Measurements from ENCODE around the gene PTPRB.
A peak's percentile ranks its signal among the peaks of the same experiment; 100 is the strongest.

The PTPRB gene

GRCh38 chr12:70660620-70661219 is 23.5 kb upstream of the PTPRB start:
- Histone ChIP-seq H3K9me3 (replicated peaks; ENCODE audit: low read length) (no peaks in the 10 kb centered on the region), H3K9ac (ENCODE audit: low read depth, low read length) (peak overlapping the region; percentile 19), H3K4me1 (ENCODE audit: control insufficient read depth, insufficient read depth, low read length) (peaks cover 20% of the 10 kb centered on the region), H3K36me3 (ENCODE audit: insufficient read depth, low read length) (no peaks in the 10 kb centered on the region), H3K4me3 (ENCODE audit: low read length) (peak overlapping the region; percentile 18), H3K27me3 (ENCODE audit: control insufficient read depth, insufficient read depth, low read length) (no peaks in the 10 kb centered on the region), H3K4me2 (ENCODE audit: low read length) (no peak overlapping the region)

GRCh38 chr12:70660002-70660604 is 22.9 kb upstream of the PTPRB start:
- Histone ChIP-seq H3K9ac (ENCODE audit: low read depth, low read length) (peak overlapping the region; percentile 19), H3K4me1 (ENCODE audit: control insufficient read depth, insufficient read depth, low read length) (peaks cover 20% of the 10 kb centered on the region), H3K9me3 (replicated peaks; ENCODE audit: low read length) (no peaks in the 10 kb centered on the region), H3K36me3 (ENCODE audit: insufficient read depth, low read length) (no peaks in the 10 kb centered on the region), H3K4me3 (ENCODE audit: low read length) (no peak overlapping the region), H3K27me3 (ENCODE audit: control insufficient read depth, insufficient read depth, low read length) (no peaks in the 10 kb centered on the region), H3K4me2 (ENCODE audit: low read length) (no peak overlapping the region)

- H3K4me3 ChIP-seq (ENCODE audit: low read length), result no peak overlapping the region
- no peak overlapping the region for H3K4me2 ChIP-seq (ENCODE audit: low read length)
- H3K4me1 ChIP-seq (ENCODE audit: control insufficient read depth, insufficient read depth, low read length), result peaks cover 20% of the 10 kb centered on the region
- no peaks in the 10 kb centered on the region for H3K9me3 ChIP-seq (replicated peaks; ENCODE audit: low read length)
- no peaks in the 10 kb centered on the region for H3K27me3 ChIP-seq (ENCODE audit: control insufficient read depth, insufficient read depth, low read length)
- no peak overlapping the region for H3K9ac ChIP-seq (ENCODE audit: low read depth, low read length)
- H3K36me3 ChIP-seq (ENCODE audit: insufficient read depth, low read length), result no peaks in the 10 kb centered on the region
These were observed 21.9 kb upstream of the PTPRB start for GRCh38 chr12:70659077-70659606.

DNA sequence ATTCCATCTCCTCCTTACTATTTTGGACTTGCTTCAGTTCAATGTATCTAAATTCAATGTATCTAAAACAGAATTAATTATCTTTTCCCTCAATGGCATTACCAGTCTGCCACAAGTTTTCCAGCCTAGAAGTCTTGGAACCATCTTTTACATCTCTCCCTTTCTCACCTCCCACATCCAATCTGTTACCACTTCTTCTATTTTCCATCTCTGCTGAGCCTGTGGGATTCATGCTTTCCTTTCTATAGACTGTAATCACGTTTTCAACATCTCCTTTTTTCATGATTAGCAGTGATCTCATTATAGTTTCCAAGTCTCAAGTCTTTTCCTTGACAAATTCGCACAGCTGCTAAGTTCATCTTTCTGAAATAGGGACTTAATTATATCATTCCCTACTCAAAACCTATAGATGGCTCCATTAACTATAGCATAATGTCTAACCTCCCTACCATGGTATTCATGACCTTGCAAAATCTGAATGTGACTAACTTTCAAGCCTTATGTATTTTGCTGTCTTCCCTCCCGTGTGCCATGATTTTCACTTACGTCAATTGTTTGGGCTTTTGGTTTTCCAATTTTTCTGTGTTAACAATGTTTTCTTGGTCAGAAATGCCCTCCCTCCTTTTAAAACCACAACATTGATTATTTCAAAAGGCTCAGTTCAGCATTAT is 20.5 kb upstream of the PTPRB start:
- no peaks in the 10 kb centered on the region for H3K27me3 ChIP-seq (ENCODE audit: control insufficient read depth, insufficient read depth, low read length)
- H3K4me1 ChIP-seq (ENCODE audit: control insufficient read depth, insufficient read depth, low read length), result peaks cover 20% of the 10 kb centered on the region
- H3K4me3 ChIP-seq (ENCODE audit: low read length), result no peak overlapping the region
- no peak overlapping the region for H3K9ac ChIP-seq (ENCODE audit: low read depth, low read length)
- H3K9me3 ChIP-seq (replicated peaks; ENCODE audit: low read length), result no peaks in the 10 kb centered on the region
- H3K36me3 ChIP-seq (ENCODE audit: insufficient read depth, low read length), result no peaks in the 10 kb centered on the region
- no peak overlapping the region for H3K4me2 ChIP-seq (ENCODE audit: low read length)

DNA sequence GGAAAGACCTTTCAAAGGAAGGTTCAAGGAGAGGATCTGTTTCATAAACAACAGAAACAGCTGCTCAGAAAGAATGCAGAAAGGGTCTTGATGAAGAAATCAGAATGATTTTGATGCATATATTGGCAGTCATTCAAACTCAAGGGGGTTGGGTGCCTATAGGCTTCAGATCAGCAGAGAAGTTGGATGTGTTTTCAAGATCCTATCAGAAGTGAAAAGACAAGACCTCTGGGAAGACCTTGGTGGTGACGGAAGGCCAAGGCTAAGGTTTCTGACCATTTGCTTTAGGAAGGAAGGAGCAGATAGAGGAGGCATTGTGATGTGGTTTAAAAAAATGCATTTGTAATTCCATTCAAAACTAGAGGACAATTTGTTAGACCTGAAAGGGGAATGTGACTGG is 15.2 kb upstream of the PTPRB start:
- H3K4me3 ChIP-seq (ENCODE audit: low read length), result no peak overlapping the region
- H3K9ac ChIP-seq (ENCODE audit: low read depth, low read length), result no peak overlapping the region
- H3K9me3 ChIP-seq (replicated peaks; ENCODE audit: low read length), result no peaks in the 10 kb centered on the region
- H3K4me1 ChIP-seq (ENCODE audit: control insufficient read depth, insufficient read depth, low read length), result peaks cover 22% of the 10 kb centered on the region
- no peaks in the 10 kb centered on the region for H3K36me3 ChIP-seq (ENCODE audit: insufficient read depth, low read length)
- H3K27me3 ChIP-seq (ENCODE audit: control insufficient read depth, insufficient read depth, low read length), result no peaks in the 10 kb centered on the region
- no peak overlapping the region for H3K4me2 ChIP-seq (ENCODE audit: low read length)

GRCh38 chr12:70648831-70649230 is 11.6 kb upstream of the PTPRB start:
- Histone ChIP-seq H3K27me3 (ENCODE audit: control insufficient read depth, insufficient read depth, low read length) (no peaks in the 10 kb centered on the region), H3K4me2 (ENCODE audit: low read length) (peak overlapping the region; percentile 3), H3K36me3 (ENCODE audit: insufficient read depth, low read length) (no peaks in the 10 kb centered on the region), H3K4me3 (ENCODE audit: low read length) (no peak overlapping the region), H3K4me1 (ENCODE audit: control insufficient read depth, insufficient read depth, low read length) (peaks cover 52% of the 10 kb centered on the region), H3K9me3 (replicated peaks; ENCODE audit: low read length) (no peaks in the 10 kb centered on the region), H3K9ac (ENCODE audit: low read depth, low read length) (peak overlapping the region; percentile 17)

DNA sequence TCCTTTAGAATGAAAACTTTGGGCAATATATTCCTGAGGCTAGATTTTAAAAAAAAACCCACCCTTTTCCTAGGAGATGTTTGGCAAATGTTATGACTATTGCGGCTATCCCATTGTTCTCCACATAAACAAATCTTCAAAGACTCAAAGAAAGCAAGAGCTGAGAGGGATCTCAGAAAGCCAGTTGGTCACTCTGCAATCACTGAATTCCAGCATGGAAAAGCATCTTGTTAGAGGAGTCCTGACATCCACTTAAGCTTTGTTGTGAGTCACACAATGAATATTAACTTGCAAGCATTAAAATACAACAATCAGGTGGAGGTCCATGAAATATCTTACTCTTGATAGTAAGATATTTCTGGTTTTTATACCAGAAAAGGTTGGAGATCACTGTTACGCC is 11.0 kb upstream of the PTPRB start:
- Histone ChIP-seq H3K4me3 (ENCODE audit: low read length) (no peak overlapping the region), H3K4me2 (ENCODE audit: low read length) (peak overlapping the region; percentile 3), H3K9ac (ENCODE audit: low read depth, low read length) (peak overlapping the region; percentile 17), H3K9me3 (replicated peaks; ENCODE audit: low read length) (no peaks in the 10 kb centered on the region), H3K4me1 (ENCODE audit: control insufficient read depth, insufficient read depth, low read length) (peaks cover 52% of the 10 kb centered on the region), H3K36me3 (ENCODE audit: insufficient read depth, low read length) (no peaks in the 10 kb centered on the region), H3K27me3 (ENCODE audit: control insufficient read depth, insufficient read depth, low read length) (no peaks in the 10 kb centered on the region)

- H3K36me3 ChIP-seq (ENCODE audit: insufficient read depth, low read length), result no peaks in the 10 kb centered on the region
- no peaks in the 10 kb centered on the region for H3K27me3 ChIP-seq (ENCODE audit: control insufficient read depth, insufficient read depth, low read length)
- peaks cover 47% of the 10 kb centered on the region for H3K4me1 ChIP-seq (ENCODE audit: control insufficient read depth, insufficient read depth, low read length)
- peak overlapping the region; percentile 75 for H3K4me2 ChIP-seq (ENCODE audit: low read length)
- H3K9me3 ChIP-seq (replicated peaks; ENCODE audit: low read length), result no peaks in the 10 kb centered on the region
- H3K9ac ChIP-seq (ENCODE audit: low read depth, low read length), result peak overlapping the region; percentile 71
- no peak overlapping the region for H3K4me3 ChIP-seq (ENCODE audit: low read length)
These were observed 9.6 kb upstream of the PTPRB start for GRCh38 chr12:70646850-70647249.

DNA sequence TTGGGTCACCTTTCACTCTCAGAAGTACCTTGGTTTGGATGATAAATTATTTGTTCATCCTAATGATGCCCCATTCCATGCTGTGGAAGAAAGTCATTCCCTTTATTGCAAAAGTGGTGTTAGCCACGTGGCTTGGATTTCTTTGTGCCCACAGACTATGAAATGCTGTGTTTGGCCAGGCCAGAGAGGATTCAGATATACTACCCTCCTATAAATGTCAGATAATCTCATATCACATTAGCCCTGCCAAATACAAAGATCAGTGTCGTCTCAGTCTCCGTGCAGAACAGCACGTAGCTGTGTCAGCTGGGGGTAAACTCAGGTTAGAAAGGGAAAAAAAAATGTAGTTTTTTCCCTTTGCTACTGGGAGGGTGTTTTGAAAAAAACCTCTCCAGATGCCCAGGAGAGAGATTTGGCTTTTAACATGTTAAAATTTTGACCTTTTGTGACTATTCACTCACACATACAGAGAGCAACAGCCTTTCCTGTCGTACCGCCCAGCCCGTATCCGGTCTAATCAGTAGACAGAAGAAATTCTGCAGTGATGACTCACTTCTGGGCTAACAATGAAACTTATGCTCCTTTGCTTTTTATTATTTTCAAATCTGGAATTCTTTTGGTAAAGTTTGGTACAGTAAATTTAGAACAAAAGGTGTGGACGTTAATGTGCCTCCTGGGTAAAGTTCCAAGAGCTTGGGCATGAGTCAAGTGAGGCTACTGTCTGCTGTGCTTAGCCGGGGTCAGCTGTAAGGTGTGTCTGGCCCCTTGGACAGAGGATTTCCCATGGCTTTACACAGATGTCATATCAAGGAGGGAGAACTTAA is 8.5 kb upstream of the PTPRB start:
- Histone ChIP-seq H3K4me1 (ENCODE audit: control insufficient read depth, insufficient read depth, low read length) (peaks cover 47% of the 10 kb centered on the region), H3K9ac (ENCODE audit: low read depth, low read length) (peak overlapping the region; percentile 71), H3K4me2 (ENCODE audit: low read length) (peak overlapping the region; percentile 75), H3K4me3 (ENCODE audit: low read length) (peak overlapping the region; percentile 46), H3K36me3 (ENCODE audit: insufficient read depth, low read length) (no peaks in the 10 kb centered on the region), H3K27me3 (ENCODE audit: control insufficient read depth, insufficient read depth, low read length) (no peaks in the 10 kb centered on the region), H3K9me3 (replicated peaks; ENCODE audit: low read length) (no peaks in the 10 kb centered on the region)

GRCh38 chr12:70644861-70645260 is 7.6 kb upstream of the PTPRB start:
- H3K4me2 ChIP-seq (ENCODE audit: low read length), result peak overlapping the region; percentile 75
- no peaks in the 10 kb centered on the region for H3K9me3 ChIP-seq (replicated peaks; ENCODE audit: low read length)
- peak overlapping the region; percentile 71 for H3K9ac ChIP-seq (ENCODE audit: low read depth, low read length)
- no peaks in the 10 kb centered on the region for H3K36me3 ChIP-seq (ENCODE audit: insufficient read depth, low read length)
- no peak overlapping the region for H3K4me3 ChIP-seq (ENCODE audit: low read length)
- H3K27me3 ChIP-seq (ENCODE audit: control insufficient read depth, insufficient read depth, low read length), result no peaks in the 10 kb centered on the region
- H3K4me1 ChIP-seq (ENCODE audit: control insufficient read depth, insufficient read depth, low read length), result peaks cover 47% of the 10 kb centered on the region

DNA sequence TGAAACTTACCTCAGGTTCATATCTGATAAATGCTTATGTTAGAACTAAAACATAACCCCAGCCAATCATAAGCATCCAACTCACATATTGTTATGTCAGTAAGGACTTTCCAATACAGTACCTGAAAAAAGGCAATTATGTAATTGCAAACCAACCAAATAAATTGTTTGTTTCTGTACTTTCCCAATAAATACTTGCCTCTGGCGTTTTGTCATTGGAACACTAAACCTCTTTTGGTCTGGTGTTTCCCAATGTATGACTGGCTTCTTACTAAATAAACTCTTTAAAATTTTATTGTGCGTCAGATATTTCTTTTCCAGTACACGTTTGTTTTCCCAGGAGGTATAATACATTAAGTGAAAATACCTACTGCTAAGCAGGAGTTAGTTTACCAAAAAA is 6.7 kb upstream of the PTPRB start:
- no peak overlapping the region for H3K4me2 ChIP-seq (ENCODE audit: low read length)

More for the DNA sequence above, 6.7 kb upstream of the PTPRB start:
- no peak overlapping the region for H3K4me3 ChIP-seq (ENCODE audit: low read length)
- peaks cover 43% of the 10 kb centered on the region for H3K4me1 ChIP-seq (ENCODE audit: control insufficient read depth, insufficient read depth, low read length)
- H3K36me3 ChIP-seq (ENCODE audit: insufficient read depth, low read length), result no peaks in the 10 kb centered on the region
- H3K9me3 ChIP-seq (replicated peaks; ENCODE audit: low read length), result no peaks in the 10 kb centered on the region
- H3K27me3 ChIP-seq (ENCODE audit: control insufficient read depth, insufficient read depth, low read length), result no peaks in the 10 kb centered on the region
- no peak overlapping the region for H3K9ac ChIP-seq (ENCODE audit: low read depth, low read length)
